GM12874 (cell line): Measurements from ENCODE around the gene EXOC6B.

Experiments used
- CTCF ChIP-seq: IDR thresholded peaks from 2 replicates; pipeline ENCODE4 v1.5.1; 2011; ENCODE audit warnings: low read depth, mild to moderate bottlenecking, control low read depth, low read length, moderate library complexity; ENCODE audit not compliant: insufficient read depth

EXOC6B gene

GRCh38 chr2:72222829-72223564 is 602.8 kb downstream of the EXOC6B start:
- TF ChIP-seq CTCF, result no peak

DNA sequence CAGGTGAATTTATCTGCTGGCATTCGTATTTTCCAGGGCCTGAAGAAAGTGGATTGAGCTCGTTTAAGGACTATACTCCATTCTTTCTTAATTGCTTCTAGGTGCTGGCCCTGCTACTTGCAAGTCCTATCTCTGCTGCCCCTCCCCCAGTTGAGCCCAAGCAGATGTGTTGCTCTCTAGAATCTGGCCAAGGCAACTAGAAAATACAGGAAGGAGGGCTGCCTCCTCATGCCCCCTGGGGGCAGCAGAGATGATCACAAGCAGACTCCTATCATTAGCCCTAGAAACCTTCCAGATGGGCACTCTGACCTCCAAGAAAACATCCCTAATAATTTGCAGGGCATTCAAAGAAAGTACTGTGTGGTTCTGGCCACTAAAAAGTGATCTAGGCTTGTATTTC is 605.7 kb downstream of the EXOC6B start:
- 0 out of 2 replicates have a peak, but pooled peaks have one; percentile 17 for TF ChIP-seq CTCF

- no peak for TF ChIP-seq CTCF
These were observed 611.2 kb downstream of the EXOC6B start for GRCh38 chr2:72214429-72215143.

- TF ChIP-seq CTCF, result no peak
These were observed 613.4 kb downstream of the EXOC6B start for GRCh38 chr2:72212486-72212855.

DNA sequence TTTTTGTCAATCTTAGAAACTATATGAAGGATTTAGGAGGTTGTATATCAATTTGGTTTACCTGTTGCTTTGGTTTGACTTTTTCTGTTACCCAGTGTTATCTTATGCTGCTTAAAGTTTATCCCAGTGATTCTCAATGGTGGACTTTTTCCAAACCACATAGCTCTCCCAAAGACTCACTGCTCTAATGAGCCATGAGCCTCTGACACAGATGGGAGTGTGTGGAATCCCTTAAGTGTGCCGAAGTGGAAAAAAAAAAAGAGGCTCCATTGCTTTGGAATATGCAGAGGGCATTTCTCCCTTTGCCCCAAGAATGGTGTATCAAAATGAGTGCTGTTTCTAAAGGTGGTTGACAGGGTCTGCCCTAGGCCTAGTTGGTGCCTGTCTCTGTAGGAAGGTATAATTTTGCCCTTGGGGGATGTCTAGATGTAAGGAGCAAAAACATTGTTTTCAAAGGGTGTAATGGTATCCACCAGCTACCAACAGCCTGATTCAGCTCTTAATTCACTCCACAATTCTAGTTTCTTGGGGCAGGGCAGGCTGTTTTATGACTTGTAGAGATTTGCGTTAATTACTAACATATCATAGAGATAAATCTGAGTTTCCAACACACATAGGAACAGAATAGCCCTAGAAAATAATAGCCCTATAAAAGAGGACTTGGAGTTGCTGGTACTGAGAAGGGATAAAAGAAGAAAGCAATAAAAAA is 613.9 kb downstream of the EXOC6B start:
- TF ChIP-seq CTCF, result no peak

DNA sequence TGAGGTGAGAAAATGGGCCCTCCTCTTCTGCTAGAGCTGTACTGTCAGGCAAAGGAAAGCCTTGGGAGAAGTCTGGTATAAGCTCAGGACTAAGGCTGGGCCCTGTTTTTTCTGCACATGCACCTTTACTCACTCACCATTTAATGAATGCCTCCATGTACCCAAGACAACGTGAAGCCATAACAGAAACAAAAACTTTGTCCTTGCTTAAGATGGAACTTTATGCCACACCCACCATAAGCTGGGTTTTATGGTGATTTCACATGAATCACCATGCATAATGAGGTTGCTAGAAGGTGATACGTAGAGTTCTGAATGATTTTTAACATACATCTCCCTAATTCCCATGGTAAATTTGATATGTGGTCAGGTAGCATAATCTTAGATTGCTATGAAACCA is 614.5 kb downstream of the EXOC6B start:
- TF ChIP-seq CTCF, result no peak

DNA sequence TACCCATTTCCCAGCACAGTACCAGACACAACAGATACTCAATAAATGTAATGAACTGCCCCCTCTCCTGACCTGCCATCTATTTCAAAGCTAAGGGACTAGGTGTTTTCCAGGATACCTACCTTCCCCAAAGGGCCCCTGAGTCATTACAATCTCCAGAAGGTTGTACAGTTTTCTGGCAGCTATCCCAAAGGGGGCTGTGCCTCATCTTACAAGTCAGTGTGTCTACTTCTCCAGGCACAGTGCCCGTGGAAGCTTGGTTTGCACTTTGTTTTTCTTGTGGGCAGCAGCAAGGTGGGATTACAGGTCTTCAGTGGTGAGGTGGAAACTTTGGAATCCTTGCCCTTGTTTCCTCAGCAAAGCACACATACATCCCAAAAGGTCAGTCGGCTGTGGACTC is 615.4 kb downstream of the EXOC6B start:
- TF ChIP-seq CTCF, result no peak
